T-helper 1 cell treated with Interleukin-12 subunit alpha and Interleukin-12 subunit beta and Interleukin-4 antibody, amounts not matched to agents 30 ng/mL and 1 ng/mL, for 36 hours (primary cell): ENCODE data around the gene LAMA4. TPM values are rescaled to one million over a fixed set of nuclear protein-coding genes. Genes with fewer than 3 reads are reported as not detected.
"Not testable (repeated sequence)": the region's sequence is repeated elsewhere in the genome, so short reads cannot be mapped to it uniquely, and the experiment has no call there.

Source experiments
- intact Hi-C: fragments of 100-400 bp; cut with micrococcal nuclease; formaldehyde crosslinking; loops from one replicate; pipeline ENCODE4 v1.15.1; 2024
- total RNA-seq: library from RNA; stranded (reverse); gene quantifications from 2 replicates; pipeline ENCODE4 v1.2.3, GENCODE V29; 2022

The LAMA4 gene
- total RNA-seq, 1 donor from 2014 or later, result not detected

GRCh38 chr6:112215488-112216284 is 38.7 kb downstream of the LAMA4 start:
- intact Hi-C loops, result no loop called here

GRCh38 chr6:112214739-112215269 is 39.6 kb downstream of the LAMA4 start:
- intact Hi-C loops, result no loop called here

- intact Hi-C loops, result no loop called here
Measured at GRCh38 chr6:112210852-112211251, 43.5 kb downstream of the LAMA4 start.

- intact Hi-C loops, result no loop called here
Measured at GRCh38 chr6:112209131-112209530, 45.2 kb downstream of the LAMA4 start.

GRCh38 chr6:112207776-112208175 is 46.6 kb downstream of the LAMA4 start:
- intact Hi-C loops, result no loop called here

GRCh38 chr6:112207131-112207530 is 47.2 kb downstream of the LAMA4 start:
- intact Hi-C loops, result no loop called here

- intact Hi-C loops, result no loop called here
Measured at GRCh38 chr6:112206110-112206458, 48.3 kb downstream of the LAMA4 start.

GRCh38 chr6:112205427-112206109 is 48.8 kb downstream of the LAMA4 start:
- intact Hi-C loops, result no loop called here

- intact Hi-C loops, result no loop called here
Measured at GRCh38 chr6:112204350-112204706, 50.0 kb downstream of the LAMA4 start.

GRCh38 chr6:112203577-112204349 is 50.6 kb downstream of the LAMA4 start:
- intact Hi-C loops, result loop anchor here (1.0 to 2.0 kb wide), 2 partner anchors 23 to 83 kb away; no protein-coding TSS in a partner anchor

- intact Hi-C loops, result loop anchor here (1.0 to 2.0 kb wide), 2 partner anchors 22 to 84 kb away; no protein-coding TSS in a partner anchor
Measured at GRCh38 chr6:112202639-112203341, 51.6 kb downstream of the LAMA4 start.

GRCh38 chr6:112200185-112200914 is 54.0 kb downstream of the LAMA4 start:
- intact Hi-C loops, result not testable (repeated sequence)

GRCh38 chr6:112199001-112199403 is 55.4 kb downstream of the LAMA4 start:
- intact Hi-C loops, result no loop called here

- intact Hi-C loops, result no loop called here
Measured at GRCh38 chr6:112198582-112198981, 55.8 kb downstream of the LAMA4 start.

GRCh38 chr6:112197636-112198035 is 56.7 kb downstream of the LAMA4 start:
- intact Hi-C loops, result no loop called here

- intact Hi-C loops, result no loop called here
Measured at GRCh38 chr6:112196306-112196705, 58.1 kb downstream of the LAMA4 start.

GRCh38 chr6:112195166-112195565 is 59.2 kb downstream of the LAMA4 start:
- intact Hi-C loops, result no loop called here

- intact Hi-C loops, result no loop called here
Measured at GRCh38 chr6:112194511-112194910, 59.9 kb downstream of the LAMA4 start.

- intact Hi-C loops, result no loop called here
Measured at GRCh38 chr6:112193535-112194051, 60.8 kb downstream of the LAMA4 start.

- intact Hi-C loops, result no loop called here
Measured at GRCh38 chr6:112193117-112193516, 61.2 kb downstream of the LAMA4 start.
